Stimulated activated CD8-positive, alpha-beta memory T cell treated with anti-CD3 and anti-CD28 coated beads, Interleukin-2, amount 100 ng/mL, for 48 hours (primary cell): Measurements from ENCODE around the gene C2orf80.
A peak's percentile ranks its signal among the peaks of the same experiment; 100 is the strongest.
"Not testable (repeated sequence)": the region's sequence is repeated elsewhere in the genome, so short reads cannot be mapped to it uniquely, and the experiment has no call there.

Source experiments
- DNase-seq, 2 donors: peaks; one replicate each; pipeline ENCODE4 v3.0.0-alpha.2; 2020; ENCODE audit warnings: low read depth in 2 of 2

Gene C2orf80

GRCh38 chr2:208179028-208179609 is 10.7 kb downstream of the C2orf80 start:
- no peak for DNase-seq

DNA sequence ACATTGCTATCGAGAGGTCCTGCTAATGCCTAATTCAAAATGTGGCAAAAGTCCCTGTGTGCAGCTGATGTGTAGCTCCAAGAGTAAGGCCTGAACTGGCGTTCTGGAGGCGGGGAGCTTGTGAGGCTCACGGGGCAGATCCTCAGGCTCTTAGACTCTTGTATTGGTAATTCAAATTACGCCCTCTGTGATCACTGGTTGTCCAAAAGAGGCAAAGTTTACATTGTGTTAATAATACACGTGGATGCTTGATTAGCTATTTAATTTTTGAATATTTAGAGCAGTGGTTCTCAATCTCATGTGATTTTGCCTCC is 14.0 kb downstream of the C2orf80 start:
- DNase-seq = no peak

DNA sequence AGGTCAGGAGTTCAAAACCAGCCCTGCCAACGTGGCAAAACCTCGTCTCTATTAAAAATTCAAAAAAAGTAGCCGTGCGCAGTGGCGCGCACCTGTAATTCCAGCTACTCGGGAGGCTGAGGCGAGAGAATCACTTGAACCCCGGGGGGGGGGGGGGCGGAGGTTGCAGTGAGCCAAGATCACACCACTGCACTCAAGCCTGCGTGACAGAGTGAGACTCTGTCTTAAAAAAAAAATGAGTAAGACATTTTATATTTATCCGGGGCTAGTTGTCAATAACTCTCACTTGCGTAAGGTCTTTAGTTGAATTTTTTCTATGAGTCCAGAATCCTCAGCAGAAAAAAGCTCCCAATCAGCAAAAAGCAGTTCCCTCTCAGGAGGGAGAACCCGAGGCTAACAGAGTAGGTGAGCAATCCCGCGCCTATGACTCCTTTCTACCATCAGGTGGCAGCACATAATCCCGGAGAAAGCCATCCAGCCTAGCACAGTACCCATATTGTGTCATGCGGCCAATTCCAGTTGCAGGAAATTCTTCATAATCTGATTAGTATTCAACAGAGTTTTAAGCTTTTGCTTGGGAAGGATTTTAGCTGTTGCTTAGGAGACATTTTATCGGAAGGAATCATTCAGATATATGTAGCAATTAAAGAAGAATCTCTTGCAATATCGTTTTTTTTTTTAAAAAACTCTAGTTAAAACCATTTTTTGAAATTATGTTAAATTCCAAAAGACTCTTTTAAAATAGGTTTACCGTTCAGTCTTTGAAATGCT is 14.6 kb downstream of the C2orf80 start:
- DNase-seq = peak; percentile 8 to 43

GRCh38 chr2:208174144-208174543 is 15.7 kb downstream of the C2orf80 start:
- no peak for DNase-seq

GRCh38 chr2:208172125-208172524 is 17.7 kb downstream of the C2orf80 start:
- DNase-seq = no peak

GRCh38 chr2:208164951-208165755 is 24.7 kb downstream of the C2orf80 start:
- DNase-seq = no peak

- no peak for DNase-seq
Observed at GRCh38 chr2:208163489-208163888, 26.3 kb downstream of the C2orf80 start, which contains the start of gene CRYGA. Gene CRYGA, minus strand, starts transcription at chr2:208163589. Its CDS starts 33 bp downstream, at chr2:208163556.

GRCh38 chr2:208156439-208156838 is 33.4 kb downstream of the C2orf80 start:
- no peak for DNase-seq

- no peak for DNase-seq
Observed at GRCh38 chr2:208153156-208153555, 36.7 kb downstream of the C2orf80 start.

GRCh38 chr2:208150956-208151355 is 38.9 kb downstream of the C2orf80 start:
- DNase-seq = no peak

DNA sequence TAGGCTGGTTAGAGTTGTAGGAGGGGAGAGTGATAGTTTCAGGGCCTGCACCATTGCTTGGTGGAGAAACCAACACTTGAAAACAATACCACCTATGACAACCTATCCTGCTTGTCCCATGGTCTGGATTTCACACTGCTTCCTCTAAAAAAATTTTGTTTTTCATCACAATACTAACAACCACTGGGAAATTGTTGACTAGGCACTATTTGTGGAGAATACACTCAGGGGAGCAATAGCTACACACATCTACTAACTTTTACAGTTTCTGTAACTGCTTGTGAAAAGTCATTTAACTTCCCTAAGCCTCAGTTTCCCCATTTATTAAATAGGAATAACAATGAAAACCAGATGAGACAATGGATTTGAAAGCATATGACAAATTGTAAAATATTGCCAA is 39.7 kb downstream of the C2orf80 start:
- DNase-seq = no peak

GRCh38 chr2:208148803-208149202 is 41.0 kb downstream of the C2orf80 start:
- DNase-seq = no peak

DNA sequence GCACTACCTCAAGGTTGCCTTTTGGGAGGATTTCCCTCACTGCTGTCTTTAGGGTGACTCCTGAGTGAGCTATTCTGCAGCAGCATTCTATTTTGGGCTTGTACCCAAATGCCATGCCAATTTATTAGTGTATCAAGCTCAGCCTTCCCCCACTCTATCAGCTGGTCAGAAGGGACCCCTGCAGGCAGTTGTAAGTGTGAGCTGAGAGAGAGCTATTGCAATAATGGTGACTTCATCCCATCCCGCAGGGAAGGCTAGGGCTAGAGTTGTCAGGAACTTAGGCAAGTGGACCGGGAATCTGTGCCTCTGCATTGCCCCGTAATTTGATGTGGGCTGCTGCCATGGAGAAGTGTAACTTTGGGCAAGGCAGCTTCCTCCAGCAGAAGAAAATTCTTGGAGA is 42.1 kb downstream of the C2orf80 start:
- DNase-seq = no peak

- no peak for DNase-seq
Observed at GRCh38 chr2:208147008-208147407, 42.8 kb downstream of the C2orf80 start.

DNA sequence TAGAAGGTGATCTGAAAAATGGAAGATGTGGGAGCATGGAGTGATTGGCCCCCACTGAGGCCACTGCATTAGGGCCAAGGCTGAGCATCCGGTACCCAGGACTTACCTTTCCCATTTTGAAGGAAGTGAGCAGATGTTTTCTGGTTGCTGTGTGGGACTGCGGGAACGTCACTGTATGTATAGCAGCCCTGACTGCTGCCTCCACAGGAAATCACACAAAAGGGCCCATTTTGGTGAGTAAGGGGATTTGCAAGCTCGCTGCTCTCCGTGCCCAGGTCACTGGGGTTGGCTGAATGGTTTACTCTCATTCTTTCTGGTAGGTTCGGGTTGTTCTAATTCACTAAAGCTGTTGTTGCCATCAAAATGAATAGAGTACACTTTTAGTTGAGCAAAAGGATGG is 43.8 kb downstream of the C2orf80 start, which contains the start of gene CRYGB:
TSS of gene CRYGB (minus strand) at position 153 of the 400 bp plus-strand sequence. CDS start at position 115, 38 bp downstream.
- DNase-seq = no peak

- no peak for DNase-seq
Observed at GRCh38 chr2:208142925-208143799, 46.7 kb downstream of the C2orf80 start.

GRCh38 chr2:208142240-208142924 is 47.4 kb downstream of the C2orf80 start:
- DNase-seq = no peak

- no peak for DNase-seq
Observed at GRCh38 chr2:208139447-208139846, 50.4 kb downstream of the C2orf80 start.

DNA sequence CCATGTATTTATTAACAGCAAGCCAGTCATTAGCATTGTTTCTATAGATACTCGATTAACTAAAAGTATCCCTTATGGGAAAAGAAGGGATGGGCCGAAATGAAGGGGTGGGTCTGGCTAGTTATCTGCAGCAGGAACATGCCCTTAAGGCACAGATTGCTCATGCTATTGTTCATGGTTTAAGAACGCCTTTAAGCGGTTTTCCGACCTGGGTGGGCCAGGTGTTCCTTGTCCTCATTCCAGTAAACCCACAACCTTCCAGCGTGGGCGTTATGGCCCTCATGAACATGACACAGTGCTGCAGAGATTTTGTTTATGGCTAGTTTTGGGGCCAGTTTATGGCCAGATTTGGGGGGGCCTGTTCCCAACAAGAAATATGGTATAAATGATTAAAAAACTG is 51.5 kb downstream of the C2orf80 start:
- not testable (repeated sequence) for DNase-seq

GRCh38 chr2:208136716-208137094 is 53.1 kb downstream of the C2orf80 start:
- no peak for DNase-seq
